NCI-H69 (cell line): ENCODE data around the gene MRPL47.
A peak's percentile ranks its signal among the peaks of the same experiment; 100 is the strongest.

Experiments used
- DNase-seq: peaks from one replicate; lab custom pipeline; 2025; lab: John Stamatoyannopoulos, UW

Gene MRPL47

GRCh38 chr3:179590669-179591068 lies 13.8 kb downstream of the MRPL47 start:
- no peak for DNase-seq

- no peak for DNase-seq
Observed at GRCh38 chr3:179589143-179589542, 15.3 kb downstream of the MRPL47 start.

GRCh38 chr3:179580992-179581391 lies 23.4 kb downstream of the MRPL47 start:
- DNase-seq = no peak

GRCh38 chr3:179565496-179565895 lies 38.9 kb downstream of the MRPL47 start:
- DNase-seq = no peak

- peak; percentile 81 for DNase-seq
Observed at GRCh38 chr3:179563271-179563783, 41.1 kb downstream of the MRPL47 start.

- DNase-seq = peak; percentile 100
Observed at GRCh38 chr3:179562591-179563270, 41.7 kb downstream of the MRPL47 start, which contains the start of gene ACTL6A. Gene ACTL6A (plus strand): TSS chr3:179562926. CDS start chr3:179563093, 167 bp downstream.

- no peak for DNase-seq
Observed at GRCh38 chr3:179560791-179561190, 43.6 kb downstream of the MRPL47 start.

- DNase-seq = peak; percentile 81
Observed at GRCh38 chr3:179558742-179559364, 45.6 kb downstream of the MRPL47 start.

GRCh38 chr3:179551349-179552105 lies 52.9 kb downstream of the MRPL47 start:
- peak; percentile 9 for DNase-seq

GRCh38 chr3:179546814-179547241 lies 57.6 kb downstream of the MRPL47 start:
- DNase-seq = no peak

- DNase-seq = no peak
Observed at GRCh38 chr3:179544981-179545645, 59.3 kb downstream of the MRPL47 start.

- DNase-seq = no peak
Observed at GRCh38 chr3:179542375-179542774, 62.1 kb downstream of the MRPL47 start.

- no peak for DNase-seq
Observed at GRCh38 chr3:179541596-179541995, 62.8 kb downstream of the MRPL47 start.

- DNase-seq = no peak
Observed at GRCh38 chr3:179541094-179541493, 63.3 kb downstream of the MRPL47 start.
